Activated CD8-positive, alpha-beta memory T cell treated with anti-CD3 and anti-CD28 coated beads, Interleukin-2, amount 50 U/mL, for 24 hours (primary cell): Measurements from ENCODE around the gene PCMT1.

Experiments used
- DNase-seq: peaks from one replicate; pipeline ENCODE4 v3.0.0-alpha.2; 2020; ENCODE audit errors: extremely low read depth

PCMT1 gene

GRCh38 chr6:149854532-149854931 is 105.0 kb downstream of the PCMT1 start:
- DNase-seq: no peak

DNA sequence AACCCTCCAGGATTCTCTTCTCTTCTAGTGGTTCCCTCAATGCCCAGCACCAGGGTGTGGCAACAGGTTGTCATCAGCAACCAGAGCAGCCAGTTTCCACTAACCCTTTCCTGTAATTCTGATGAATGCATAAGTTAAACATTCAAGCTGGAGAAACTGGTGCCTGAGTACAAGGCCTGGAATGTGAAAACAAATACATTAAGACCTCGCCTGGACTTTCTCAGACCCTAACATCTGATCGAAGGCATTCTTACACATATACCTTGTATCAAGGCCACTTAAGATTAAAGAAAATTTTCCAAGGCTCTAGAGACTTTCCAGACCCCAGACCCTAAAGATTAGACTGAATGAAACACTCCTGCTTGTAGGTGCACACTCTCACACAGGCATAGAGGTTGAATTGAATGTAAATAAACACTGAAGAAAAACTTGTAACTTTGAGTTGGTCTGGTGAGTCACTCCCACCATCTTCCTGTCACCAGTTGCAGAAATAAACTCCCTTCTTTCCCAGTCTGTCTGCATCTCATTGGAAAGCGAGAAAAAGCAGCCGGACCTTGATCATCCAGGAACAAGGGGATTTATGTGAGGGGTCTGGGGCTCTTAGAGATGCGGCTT is 105.6 kb downstream of the PCMT1 start:
- no peak for DNase-seq

GRCh38 chr6:149855741-149856140 is 106.2 kb downstream of the PCMT1 start:
- no peak for DNase-seq

- DNase-seq: no peak
Observed at GRCh38 chr6:149856256-149856994, 106.9 kb downstream of the PCMT1 start.

DNA sequence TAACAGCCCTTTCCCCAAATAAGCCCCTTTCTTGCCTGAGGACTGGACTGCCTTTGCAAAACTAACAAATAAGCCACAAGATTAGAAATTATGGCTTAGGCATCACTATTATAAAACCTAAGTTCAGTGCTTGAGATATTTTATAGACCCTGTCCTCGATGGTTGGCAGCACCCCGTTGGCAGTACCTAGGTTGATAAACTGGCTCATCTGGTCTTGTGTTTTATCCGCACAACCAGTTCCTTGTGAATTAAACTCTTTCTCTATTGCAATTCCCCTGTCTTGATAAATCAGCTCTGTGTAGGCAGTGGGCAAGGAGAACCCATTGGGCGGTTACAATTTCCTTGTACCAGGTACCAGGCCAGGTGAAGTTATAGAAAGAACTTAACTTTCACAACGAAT is 108.0 kb downstream of the PCMT1 start:
- no peak for DNase-seq

DNA sequence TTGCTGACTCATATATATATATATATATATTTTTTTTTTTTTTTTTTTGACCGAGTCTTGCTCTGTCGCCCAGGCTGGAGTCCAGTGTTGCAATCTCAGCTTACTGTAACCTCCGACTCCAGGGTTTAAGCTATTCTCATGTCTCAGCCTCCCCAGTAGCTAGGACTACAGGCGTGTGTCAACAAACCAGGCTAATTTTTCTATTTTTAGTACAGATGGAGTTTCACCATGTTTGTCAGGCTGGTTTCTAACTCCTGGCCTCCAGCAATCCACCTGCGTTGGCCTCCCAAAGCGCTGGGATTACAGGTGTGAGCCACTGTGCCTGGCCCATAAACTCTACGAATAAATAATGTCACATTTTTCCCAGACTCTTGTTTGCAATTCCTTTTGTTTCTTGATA is 109.8 kb downstream of the PCMT1 start:
- DNase-seq: no peak

- DNase-seq: no peak
Observed at GRCh38 chr6:149859938-149860337, 110.4 kb downstream of the PCMT1 start.

DNA sequence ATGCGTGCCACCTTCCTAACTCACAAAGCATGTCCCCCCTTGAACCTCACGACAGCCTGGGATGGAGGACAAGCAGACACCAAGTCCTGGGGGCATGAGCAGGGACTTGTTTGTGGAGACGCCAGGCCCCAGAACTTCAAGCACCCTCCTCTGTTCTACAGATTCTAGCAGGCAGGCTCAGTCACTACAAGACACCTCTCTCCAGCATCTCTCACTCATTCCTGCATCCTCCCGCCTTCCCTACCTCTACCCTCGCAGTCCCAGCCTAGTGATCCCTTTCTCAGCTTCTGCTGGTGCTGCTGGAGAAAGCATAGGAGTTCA is 110.9 kb downstream of the PCMT1 start:
- no peak for DNase-seq
